SK-N-SH (cell line): Measurements from ENCODE around the gene MLIP.

Experiments
- ELF1 ChIP-seq: IDR thresholded peaks from 2 replicates; pipeline ENCODE4 v1.4.0; 2012
- TF ChIP-seq, protein P1 (sequence below): fragments of 200-600 bp; sonication (generic); IDR thresholded peaks from 2 replicates; pipeline ENCODE4 v1.6.1; 2017; ENCODE audit warnings: antibody characterized with exemption, mild to moderate bottlenecking, moderate library complexity

- TF ChIP-seq, protein P1, sequence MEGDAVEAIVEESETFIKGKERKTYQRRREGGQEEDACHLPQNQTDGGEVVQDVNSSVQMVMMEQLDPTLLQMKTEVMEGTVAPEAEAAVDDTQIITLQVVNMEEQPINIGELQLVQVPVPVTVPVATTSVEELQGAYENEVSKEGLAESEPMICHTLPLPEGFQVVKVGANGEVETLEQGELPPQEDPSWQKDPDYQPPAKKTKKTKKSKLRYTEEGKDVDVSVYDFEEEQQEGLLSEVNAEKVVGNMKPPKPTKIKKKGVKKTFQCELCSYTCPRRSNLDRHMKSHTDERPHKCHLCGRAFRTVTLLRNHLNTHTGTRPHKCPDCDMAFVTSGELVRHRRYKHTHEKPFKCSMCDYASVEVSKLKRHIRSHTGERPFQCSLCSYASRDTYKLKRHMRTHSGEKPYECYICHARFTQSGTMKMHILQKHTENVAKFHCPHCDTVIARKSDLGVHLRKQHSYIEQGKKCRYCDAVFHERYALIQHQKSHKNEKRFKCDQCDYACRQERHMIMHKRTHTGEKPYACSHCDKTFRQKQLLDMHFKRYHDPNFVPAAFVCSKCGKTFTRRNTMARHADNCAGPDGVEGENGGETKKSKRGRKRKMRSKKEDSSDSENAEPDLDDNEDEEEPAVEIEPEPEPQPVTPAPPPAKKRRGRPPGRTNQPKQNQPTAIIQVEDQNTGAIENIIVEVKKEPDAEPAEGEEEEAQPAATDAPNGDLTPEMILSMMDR = no peak
- no peak for TF ChIP-seq ELF1
These were observed 12.0 kb upstream of the MLIP start for GRCh38 chr6:54099225-54099624.
